WTC11 (cell line): ENCODE data around the gene PPP1R14C. TPM values are rescaled to one million over a fixed set of nuclear protein-coding genes. Genes with fewer than 3 reads are reported as not detected.

Source experiments
- ATAC-seq: fragments of 200-7000 bp; cut with Tn5 transposase; 2 replicates; pipeline ENCODE4 v1.10.0; 2021; ENCODE audit warnings: mild to moderate bottlenecking, moderate library complexity
- CTCF ChIA-PET: fragments of 300-600 bp; sonication (Branson Sonifier 250); formaldehyde crosslinking; loops from one replicate; lab custom pipeline; 2021; ENCODE audit warnings: antibody characterized with exemption; lab: Charles Lee
- POLR2A ChIA-PET: fragments of 350-600 bp; sonication (Branson Sonifier 250); formaldehyde crosslinking; loops from one replicate; lab custom pipeline; 2021; ENCODE audit warnings: antibody characterized with exemption; lab: Charles Lee
- DNase-seq: peaks from one replicate; pipeline ENCODE4 v3.0.0; 2021; ENCODE audit warnings: low spot score
- H3K27ac Mint-ChIP-seq: 2 replicates; pipeline ENCODE4 v1.8.0; 2021; ENCODE audit warnings: mixed read lengths
- H3K27me3 Mint-ChIP-seq: 2 replicates; pipeline ENCODE4 v1.8.0; 2021; ENCODE audit warnings: low read depth, mild to moderate bottlenecking, moderate library complexity, mixed read lengths
- H3K36me3 Mint-ChIP-seq: 2 replicates; pipeline ENCODE4 v1.8.0; 2021; ENCODE audit warnings: mixed read lengths
- H3K4me1 Mint-ChIP-seq: 2 replicates; pipeline ENCODE4 v1.8.0; 2022; ENCODE audit warnings: mixed read lengths
- H3K4me3 Mint-ChIP-seq: 2 replicates; pipeline ENCODE4 v1.8.0; 2021; ENCODE audit warnings: mild to moderate bottlenecking, moderate library complexity, mixed read lengths
- H3K9me3 Mint-ChIP-seq: 2 replicates; pipeline ENCODE4 v1.8.0; 2021; ENCODE audit warnings: mixed read lengths
- ATF3 ChIP-seq: sonication (generic); formaldehyde crosslinking; conservative IDR thresholded peaks from 2 replicates; pipeline ENCODE4 v1.8.1; 2022; ENCODE audit warnings: mild to moderate bottlenecking, missing genetic modification reagents
- CDX4 ChIP-seq: fragments of 250-450 bp; sonication (Bioruptor Pico); IDR thresholded peaks from 2 replicates; pipeline ENCODE4 v1.9.0; 2021; ENCODE audit warnings: moderate library complexity, mild to moderate bottlenecking, inconsistent platforms, borderline replicate concordance
- CTCF ChIP-seq: fragments of 200-600 bp; IDR thresholded peaks from 2 replicates; pipeline ENCODE4 v1.8.0; 2022; ENCODE audit warnings: antibody characterized with exemption
- EMX1 ChIP-seq: fragments of 250-450 bp; sonication (Bioruptor Pico); IDR thresholded peaks from 2 replicates; pipeline ENCODE4 v1.8.0; 2021; ENCODE audit warnings: mild to moderate bottlenecking
- ERG ChIP-seq: fragments of 250-450 bp; sonication (Bioruptor Pico); IDR thresholded peaks from 2 replicates; pipeline ENCODE4 v1.8.0; 2021; ENCODE audit warnings: mild to moderate bottlenecking
- HMGA2 ChIP-seq: fragments of 250-450 bp; sonication (Bioruptor Pico); IDR thresholded peaks from 2 replicates; pipeline ENCODE4 v1.4.0; 2021; ENCODE audit warnings: mild to moderate bottlenecking, moderate library complexity
- JAZF1 ChIP-seq: fragments of 250-450 bp; sonication (Bioruptor Pico); IDR thresholded peaks from 2 replicates; pipeline ENCODE4 v1.9.0; 2021; ENCODE audit warnings: moderate library complexity, mild to moderate bottlenecking, inconsistent platforms
- KAT7 ChIP-seq: sonication (generic); formaldehyde crosslinking; IDR thresholded peaks from 2 replicates; pipeline ENCODE4 v1.8.1; 2023; ENCODE audit warnings: missing genetic modification reagents, mild to moderate bottlenecking, borderline replicate concordance
- MAX ChIP-seq: sonication (generic); formaldehyde crosslinking; IDR thresholded peaks from 2 replicates; pipeline ENCODE4 v1.8.0; 2022; ENCODE audit warnings: mild to moderate bottlenecking, missing genetic modification reagents
- MYBL2 ChIP-seq: sonication (generic); formaldehyde crosslinking; IDR thresholded peaks from 2 replicates; pipeline ENCODE4 v1.8.1; 2023; ENCODE audit warnings: mild to moderate bottlenecking, moderate library complexity, missing genetic modification reagents
- NFE2L1 ChIP-seq: sonication (generic); formaldehyde crosslinking; IDR thresholded peaks from 2 replicates; pipeline ENCODE4 v1.8.1; 2023; ENCODE audit warnings: missing genetic modification reagents
- RORB ChIP-seq: fragments of 250-450 bp; sonication (Bioruptor Pico); IDR thresholded peaks from 2 replicates; pipeline ENCODE4 v1.9.0; 2021; ENCODE audit warnings: mild to moderate bottlenecking
- SOX15 ChIP-seq: fragments of 250-450 bp; sonication (Bioruptor Pico); IDR thresholded peaks from 2 replicates; pipeline ENCODE4 v1.9.0; 2021; ENCODE audit warnings: mild to moderate bottlenecking
- SP1 ChIP-seq: sonication (generic); formaldehyde crosslinking; conservative IDR thresholded peaks from 2 replicates; pipeline ENCODE4 v1.8.1; 2022; ENCODE audit warnings: missing genetic modification reagents
- ZBTB21 ChIP-seq: sonication (generic); formaldehyde crosslinking; IDR thresholded peaks from 2 replicates; pipeline ENCODE4 v1.8.1; 2023; ENCODE audit warnings: mild to moderate bottlenecking, missing genetic modification reagents, borderline replicate concordance
- ZMAT4 ChIP-seq: fragments of 250-450 bp; sonication (Bioruptor Pico); IDR thresholded peaks from 2 replicates; pipeline ENCODE4 v1.9.0; 2021; ENCODE audit warnings: mild to moderate bottlenecking
- ZNF263 ChIP-seq: sonication (generic); formaldehyde crosslinking; IDR thresholded peaks from 2 replicates; pipeline ENCODE4 v1.8.1; 2022; ENCODE audit warnings: low read depth, mild to moderate bottlenecking, moderate library complexity, missing genetic modification reagents
- ZNF281 ChIP-seq: sonication (generic); formaldehyde crosslinking; IDR thresholded peaks from 2 replicates; pipeline ENCODE4 v1.8.0; 2023; ENCODE audit warnings: mild to moderate bottlenecking, missing genetic modification reagents
- ZNF512 ChIP-seq: sonication (generic); formaldehyde crosslinking; IDR thresholded peaks from 2 replicates; pipeline ENCODE4 v1.8.1; 2022; ENCODE audit warnings: missing genetic modification reagents, borderline replicate concordance
- ZNF671 ChIP-seq: fragments of 250-450 bp; sonication (Bioruptor Pico); IDR thresholded peaks from 2 replicates; pipeline ENCODE4 v1.8.0; 2021; ENCODE audit warnings: mild to moderate bottlenecking
- total RNA-seq: library from RNA; stranded (reverse); gene quantifications from 3 replicates; pipeline ENCODE4 v1.2.3, GENCODE V29; 2021

The PPP1R14C gene
- total RNA-seq, 1 experiment from 2014 or later, result 1.1 TPM

- DNase-seq (no peak), ATAC-seq (no peak)
- Mint-ChIP-seq H3K9me3 (peaks cover 3% of the 10 kb centered on the region; the same call in 1 of the 2 replicates), H3K27ac (no peak overlapping the region), H3K4me3 (no peak overlapping the region), H3K4me1 (no peaks in the 10 kb centered on the region), H3K36me3 (no peaks in the 10 kb centered on the region), H3K27me3 (no peaks in the 10 kb centered on the region; the same call in 1 of the 2 replicates)
- ChIA-PET POLR2A (no interaction called here), CTCF (no interaction called here)
- TF ChIP-seq ZBTB21 (CRISPR knock-in tag) (no peak), CTCF (no peak), ZMAT4 (no peak), HMGA2 (CRISPR knock-in tag) (no peak), SOX15 (no peak), CDX4 (no peak), EMX1 (CRISPR knock-in tag) (no peak), ZNF281 (CRISPR knock-in tag) (no peak), ZNF512 (CRISPR knock-in tag) (no peak), JAZF1 (CRISPR knock-in tag) (no peak), MYBL2 (no peak), RORB (no peak), NFE2L1 (no peak), ZNF671 (CRISPR knock-in tag) (no peak), KAT7 (no peak), SP1 (CRISPR knock-in tag) (no peak), ERG (CRISPR knock-in tag) (no peak), ATF3 (no peak), MAX (no peak), ZNF263 (CRISPR knock-in tag) (no peak)
Observed at GRCh38 chr6:150165020-150165702, 22.3 kb downstream of the PPP1R14C start.
